GM18873 (cell line): ENCODE results near the gene PSMG3.

Source experiments
- ATAC-seq: cut with Tn5 transposase; IDR thresholded peaks from one replicate; pipeline ENCODE4 v1.9.1; 2021; ENCODE audit warnings: mild to moderate bottlenecking, moderate library complexity, moderate number of reproducible peaks; ENCODE audit not compliant: unreplicated experiment, low FRiP score

Gene PSMG3

GRCh38 chr7:1580422-1581030, 10.7 kb upstream of the PSMG3 start:
- ATAC-seq = no peak

DNA sequence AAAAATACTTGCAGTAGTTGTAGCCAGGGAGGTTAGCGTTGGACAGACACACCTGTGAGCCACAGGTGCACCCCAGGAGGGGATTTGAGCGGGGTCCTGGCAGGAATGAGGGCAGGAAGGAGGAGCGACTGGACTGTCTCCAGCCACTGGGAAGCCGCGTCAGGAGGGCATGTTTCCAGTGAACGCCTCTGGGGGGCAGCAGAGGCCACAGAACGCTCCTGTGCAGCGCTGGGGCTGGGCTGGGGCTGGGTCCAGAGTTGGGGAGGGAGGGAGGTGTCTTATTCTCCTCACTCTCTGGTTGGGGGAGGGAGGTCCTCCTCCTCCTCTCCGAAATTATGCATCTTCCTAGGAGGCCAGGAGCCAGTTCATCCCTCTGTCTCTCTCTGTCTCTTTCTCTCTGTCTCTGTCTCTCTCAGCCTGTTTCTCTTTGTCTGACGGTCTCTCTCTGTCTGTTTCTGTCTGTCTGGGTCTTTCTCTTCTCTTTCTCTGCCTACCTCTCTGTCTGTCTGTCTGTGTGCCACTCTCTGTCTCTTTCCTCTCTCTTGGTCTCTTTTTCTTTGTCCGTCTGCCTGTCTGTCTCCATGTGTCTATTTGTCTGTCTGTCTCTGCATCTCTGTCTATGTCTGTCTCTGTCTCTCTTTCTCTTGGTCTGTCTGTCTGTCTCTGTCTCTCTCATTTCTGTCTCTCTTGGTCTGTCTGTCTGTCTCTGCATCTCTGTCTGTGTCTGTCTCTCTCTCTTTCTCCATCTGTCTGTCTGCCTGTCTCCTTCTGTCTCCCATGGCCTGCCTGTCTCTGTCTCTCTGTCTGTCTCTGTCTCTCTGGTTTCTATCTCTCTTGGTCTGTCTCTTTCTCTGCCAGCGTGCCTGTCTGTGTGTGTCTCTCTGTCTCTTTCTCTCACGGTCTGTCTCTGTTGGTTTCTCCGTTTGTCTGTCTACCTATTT, 9.9 kb upstream of the PSMG3 start:
- no peak for ATAC-seq

DNA sequence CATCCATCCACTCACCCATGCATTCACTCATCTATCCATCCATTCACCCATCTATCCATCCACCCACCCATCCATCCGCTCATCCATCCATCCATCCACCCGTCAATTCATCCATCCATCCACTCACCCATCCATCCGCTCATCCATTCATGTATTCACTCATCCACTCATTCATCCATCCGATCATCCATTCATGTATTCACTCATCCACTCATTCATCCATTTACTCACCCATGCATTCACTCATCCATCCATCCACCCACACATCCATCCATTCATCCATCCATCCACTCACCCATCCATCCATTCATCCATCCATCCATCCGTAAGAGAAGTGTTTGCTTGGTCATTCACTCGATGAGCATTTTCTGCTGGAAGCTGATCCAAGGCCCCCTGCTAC, 8.7 kb upstream of the PSMG3 start:
- no peak for ATAC-seq

- ATAC-seq = no peak
These were observed 6.9 kb upstream of the PSMG3 start for GRCh38 chr7:1576521-1577253.

GRCh38 chr7:1575809-1576208, 6.0 kb upstream of the PSMG3 start:
- ATAC-seq = no peak

DNA sequence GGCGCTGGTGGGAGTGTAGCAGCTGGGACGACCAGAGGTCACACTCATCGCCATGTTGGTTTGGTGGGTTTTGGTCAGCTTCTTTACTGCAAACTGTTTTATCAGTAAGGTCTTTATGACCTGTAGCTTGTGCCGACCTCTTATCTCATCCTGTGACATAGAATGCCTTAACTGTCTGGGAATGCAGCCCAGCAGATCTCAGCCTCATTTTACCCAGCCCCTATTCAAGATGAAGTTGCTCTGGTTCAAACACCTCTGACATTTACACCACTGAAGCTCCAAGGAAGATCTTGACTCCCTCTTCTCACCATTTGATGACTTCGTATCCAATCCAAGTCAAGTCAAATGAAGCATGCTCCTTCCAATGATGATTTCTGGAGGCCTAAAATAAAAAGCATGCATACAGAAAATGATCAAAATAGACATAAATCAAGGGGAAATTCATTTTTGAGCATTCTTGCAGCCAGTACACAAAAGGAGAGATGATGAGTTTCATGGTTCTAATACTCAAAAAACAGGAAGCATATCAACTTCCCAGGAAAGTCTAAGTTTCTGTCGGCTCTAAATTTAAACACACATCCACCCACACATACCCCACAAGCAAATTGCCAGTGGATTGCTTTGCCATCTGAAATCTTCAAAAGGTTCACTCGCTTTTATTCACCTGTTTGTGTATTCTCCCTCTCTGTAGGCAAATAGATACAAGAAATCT, 2.4 kb upstream of the PSMG3 start:
- ATAC-seq = no peak

DNA sequence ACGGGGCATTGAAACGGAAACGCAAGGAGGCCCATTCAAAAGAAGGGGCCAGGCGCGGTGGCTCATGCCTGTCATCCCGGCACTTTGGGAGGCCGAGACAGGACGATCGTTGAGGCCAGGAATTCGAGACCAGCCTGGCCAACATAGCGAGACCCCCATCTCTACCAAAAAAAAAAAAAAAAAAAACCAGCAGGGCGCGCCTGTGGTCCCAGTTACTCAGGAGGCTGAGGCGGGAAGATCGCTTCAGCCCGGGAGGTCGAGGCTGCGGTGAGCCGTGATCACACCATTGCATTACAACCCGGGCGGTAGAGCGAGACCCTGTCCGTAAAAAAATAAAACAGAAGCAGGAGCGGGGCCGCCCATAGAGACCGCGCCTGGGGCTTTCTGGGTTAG, 396 bp downstream of the PSMG3 start:
- ATAC-seq = no peak

- no peak for ATAC-seq
These were observed 816 bp downstream of the PSMG3 start for GRCh38 chr7:1569016-1569415.

DNA sequence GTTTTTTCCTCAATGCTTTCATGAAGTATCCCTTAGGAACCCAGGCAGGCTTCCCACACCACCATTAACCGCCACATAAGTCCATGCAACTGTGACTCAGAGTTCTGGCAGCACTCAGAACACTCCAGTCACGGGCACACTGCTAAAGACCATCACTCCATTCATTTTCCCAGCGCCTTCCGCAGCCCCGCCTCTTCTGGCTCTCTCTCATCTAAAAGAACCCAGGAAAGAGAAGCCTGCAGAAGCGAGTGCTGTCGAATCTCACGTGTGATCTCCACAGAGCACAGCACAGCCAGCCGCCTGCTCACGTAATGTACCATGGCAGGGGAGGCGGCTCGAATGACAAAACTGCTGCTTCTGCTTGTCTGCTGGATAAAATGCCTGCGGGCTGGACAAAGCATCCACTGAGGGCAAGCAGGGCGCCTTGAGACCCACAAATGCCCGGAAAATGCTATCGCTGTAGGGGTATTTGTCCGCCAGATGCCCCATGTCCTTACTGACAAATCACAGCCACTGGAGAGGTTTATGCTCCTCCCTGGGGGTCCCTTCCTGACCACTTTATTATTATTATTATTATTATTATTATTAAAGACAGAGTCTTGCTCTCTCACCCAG, 1.8 kb downstream of the PSMG3 start:
- no peak for ATAC-seq

- no peak for ATAC-seq
These were observed 2.6 kb downstream of the PSMG3 start for GRCh38 chr7:1567049-1567771.

GRCh38 chr7:1566687-1567048, 3.2 kb downstream of the PSMG3 start:
- ATAC-seq = no peak

DNA sequence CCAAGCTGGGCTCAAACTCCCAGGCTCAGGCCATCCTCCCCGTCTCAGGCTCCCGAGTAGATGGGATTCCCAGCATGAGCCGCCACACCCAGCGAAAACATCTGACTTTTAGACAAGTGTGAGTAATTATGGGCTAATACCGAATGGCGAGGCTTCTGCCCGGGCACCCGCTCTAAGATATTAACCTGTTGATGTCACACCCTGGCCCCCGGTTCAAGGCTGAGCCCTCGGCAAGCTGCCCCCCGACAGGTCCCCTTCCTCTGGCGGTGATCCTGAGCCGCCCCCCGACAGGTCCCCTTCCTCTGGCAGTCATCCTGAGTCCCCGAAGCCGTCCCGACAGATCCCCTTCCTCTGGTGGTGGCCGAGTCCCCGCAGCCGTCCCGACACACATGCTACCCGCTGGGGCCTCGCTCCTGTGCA, 5.2 kb downstream of the PSMG3 start:
- no peak for ATAC-seq

- ATAC-seq = no peak
These were observed 5.7 kb downstream of the PSMG3 start for GRCh38 chr7:1563981-1564602.

- no peak for ATAC-seq
These were observed 7.2 kb downstream of the PSMG3 start for GRCh38 chr7:1562597-1563051.

- no peak for ATAC-seq
These were observed 7.7 kb downstream of the PSMG3 start for GRCh38 chr7:1562116-1562515.

GRCh38 chr7:1561036-1561940, 8.5 kb downstream of the PSMG3 start:
- no peak for ATAC-seq

DNA sequence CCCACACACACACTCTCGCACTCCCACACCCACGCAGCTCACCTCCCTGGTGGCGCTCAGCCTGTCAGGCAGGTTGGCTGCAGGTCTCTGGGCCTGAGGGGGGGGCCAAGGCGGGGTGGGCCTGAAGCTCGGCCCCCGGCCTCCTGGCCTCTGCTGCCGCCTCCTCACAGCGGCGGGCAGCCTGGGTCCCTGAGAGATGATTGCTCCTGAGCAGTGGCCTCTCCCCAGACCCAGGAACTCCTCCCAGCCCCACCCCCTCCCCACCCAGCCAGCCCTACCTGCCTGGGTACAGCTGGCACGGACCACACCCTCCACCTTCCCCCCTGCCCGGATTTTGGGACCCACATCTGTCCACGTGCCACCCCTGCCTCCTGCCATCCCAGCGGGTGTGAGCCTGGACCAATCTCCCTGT, 9.2 kb downstream of the PSMG3 start:
- no peak for ATAC-seq
